Stimulated activated naive CD8-positive, alpha-beta T cell treated with anti-CD3 and anti-CD28 coated beads, Interleukin-15, Interleukin-2, amounts not matched to agents 100 U/mL and 50 U/mL, for 24 hours (primary cell): ENCODE results near the gene CTSE.
A peak's percentile ranks its signal among the peaks of the same experiment; 100 is the strongest.

ENCODE experiments used
- ATAC-seq: fragments of 150-1000 bp; cut with Tn5 transposase; one replicate; pipeline ENCODE4 v1.10.0; 2021
- DNase-seq: peaks from one replicate; pipeline ENCODE4 v3.0.0; 2021

The CTSE gene

GRCh38 chr1:205991237-205991636 is 32.5 kb downstream of the CTSE start:
- ATAC-seq (no peak), DNase-seq (no peak)

GRCh38 chr1:205990226-205990625 is 33.5 kb downstream of the CTSE start:
- no peak for ATAC-seq

GRCh38 chr1:205989786-205990185 is 33.9 kb downstream of the CTSE start:
- ATAC-seq = no peak
- DNase-seq = no peak

More at GRCh38 chr1:205990226-205990625, 33.5 kb downstream of the CTSE start:
- DNase-seq = no peak

GRCh38 chr1:205988585-205988995 is 35.1 kb downstream of the CTSE start:
- DNase-seq (no peak), ATAC-seq (no peak)

- DNase-seq = no peak
- ATAC-seq = no peak
Measured at GRCh38 chr1:205986861-205987260, 36.8 kb downstream of the CTSE start.

- no peak for DNase-seq
- ATAC-seq = no peak
Measured at GRCh38 chr1:205986292-205986691, 37.4 kb downstream of the CTSE start.

- ATAC-seq = no peak
- no peak for DNase-seq
Measured at GRCh38 chr1:205985330-205986005, 38.2 kb downstream of the CTSE start.

- ATAC-seq (peak; percentile 71), DNase-seq (peak; percentile 44)
Measured at GRCh38 chr1:205983925-205984725, 39.6 kb downstream of the CTSE start.

- ATAC-seq (no peak), DNase-seq (no peak)
Measured at GRCh38 chr1:205981257-205981656, 42.4 kb downstream of the CTSE start.

GRCh38 chr1:205980237-205980870 is 43.3 kb downstream of the CTSE start:
- DNase-seq (no peak), ATAC-seq (no peak)

- DNase-seq = no peak
Measured at GRCh38 chr1:205979301-205979700, 44.4 kb downstream of the CTSE start.

GRCh38 chr1:205978676-205979075 is 45.0 kb downstream of the CTSE start:
- ATAC-seq = no peak
- DNase-seq = no peak

More at GRCh38 chr1:205979301-205979700, 44.4 kb downstream of the CTSE start:
- ATAC-seq = no peak

- ATAC-seq (peak; percentile 71), DNase-seq (peak; percentile 83)
Measured at GRCh38 chr1:205977402-205978014, 46.2 kb downstream of the CTSE start.

- ATAC-seq = no peak
- DNase-seq = no peak
Measured at GRCh38 chr1:205976708-205977401, 46.8 kb downstream of the CTSE start.

GRCh38 chr1:205976036-205976435 is 47.7 kb downstream of the CTSE start:
- DNase-seq = no peak
- no peak for ATAC-seq

GRCh38 chr1:205975387-205975998 is 48.2 kb downstream of the CTSE start:
- DNase-seq (no peak), ATAC-seq (no peak)

GRCh38 chr1:205974712-205975111 is 49.0 kb downstream of the CTSE start:
- no peak for DNase-seq
- ATAC-seq = no peak

- no peak for ATAC-seq
- no peak for DNase-seq
Measured at GRCh38 chr1:205973377-205974232, 50.1 kb downstream of the CTSE start.

- ATAC-seq = no peak
- no peak for DNase-seq
Measured at GRCh38 chr1:205972491-205973168, 51.1 kb downstream of the CTSE start.

- DNase-seq = no peak
- ATAC-seq = no peak
Measured at GRCh38 chr1:205972081-205972480, 51.6 kb downstream of the CTSE start.
